AML-193 (cell line): ENCODE results near the gene CBX4.

Experiments
- DNase-seq, 2 experiments: peaks; one replicate each; lab custom pipeline; 2025; lab: John Stamatoyannopoulos, UW

Gene CBX4

GRCh38 chr17:79785900-79786810 is 53.1 kb downstream of the CBX4 start:
- no peak for DNase-seq

DNA sequence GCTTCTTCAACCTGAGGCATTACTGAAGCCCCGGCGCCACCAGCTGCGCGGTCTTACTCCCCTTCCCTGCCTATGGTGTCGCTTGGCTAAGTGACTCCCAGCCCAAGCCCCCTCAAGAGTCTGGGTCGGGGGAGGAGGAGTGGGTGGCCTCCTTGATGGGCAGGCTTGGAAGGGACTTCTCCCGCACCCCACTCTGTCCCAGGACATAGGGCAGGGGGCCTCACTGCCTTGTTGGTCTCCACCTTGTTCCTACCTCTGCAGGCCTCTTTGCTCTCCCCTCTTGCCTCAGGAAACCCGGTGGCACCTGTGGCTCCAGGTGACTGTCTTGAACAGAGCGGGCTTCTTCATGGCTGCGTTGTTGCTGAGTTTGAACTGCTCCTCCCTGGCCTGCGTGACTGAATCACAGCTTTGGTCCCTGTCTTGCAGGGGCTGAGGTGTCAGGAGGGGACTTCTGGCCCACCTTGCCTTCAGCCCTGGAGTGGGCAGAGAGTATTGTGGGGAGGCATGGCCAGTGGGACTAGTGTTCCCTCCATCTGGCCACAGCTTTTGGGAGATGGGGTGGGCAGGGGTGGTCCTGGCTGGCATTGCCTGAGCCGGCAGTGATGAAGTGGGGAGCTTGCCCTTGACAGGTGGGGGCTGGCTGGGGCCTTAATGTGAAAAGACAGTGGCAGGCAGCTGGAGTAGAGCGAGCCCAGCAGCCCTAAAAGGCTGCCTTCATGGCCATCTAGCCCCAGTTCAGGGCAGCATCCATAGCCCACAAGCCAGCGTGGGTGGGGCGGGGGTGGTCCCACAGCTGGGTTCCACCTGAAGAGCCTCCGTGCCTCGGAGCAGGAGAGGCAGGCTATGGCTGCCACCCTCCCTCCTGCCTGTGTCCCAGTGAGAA is 54.0 kb downstream of the CBX4 start:
- DNase-seq: no peak

DNA sequence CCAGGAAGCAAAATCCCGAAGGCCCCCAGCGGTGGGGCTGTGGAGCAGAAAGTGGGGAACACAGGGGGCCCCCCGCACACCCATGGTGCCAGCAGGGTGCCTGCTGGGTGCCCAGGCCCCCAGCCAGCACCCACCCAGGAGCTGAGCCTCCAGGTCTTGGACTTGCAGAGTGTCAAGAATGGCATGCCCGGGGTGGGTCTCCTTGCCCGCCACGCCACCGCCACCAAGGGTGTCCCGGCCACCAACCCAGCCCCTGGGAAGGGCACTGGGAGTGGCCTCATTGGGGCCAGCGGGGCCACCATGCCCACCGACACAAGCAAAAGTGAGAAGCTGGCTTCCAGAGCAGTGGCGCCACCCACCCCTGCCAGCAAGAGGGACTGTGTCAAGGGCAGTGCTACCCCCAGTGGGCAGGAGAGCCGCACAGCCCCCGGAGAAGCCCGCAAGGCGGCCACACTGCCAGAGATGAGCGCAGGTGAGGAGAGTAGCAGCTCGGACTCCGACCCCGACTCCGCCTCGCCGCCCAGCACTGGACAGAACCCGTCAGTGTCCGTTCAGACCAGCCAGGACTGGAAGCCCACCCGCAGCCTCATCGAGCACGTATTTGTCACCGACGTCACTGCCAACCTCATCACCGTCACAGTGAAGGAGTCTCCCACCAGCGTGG is 54.8 kb downstream of the CBX4 start:
- DNase-seq: no peak

GRCh38 chr17:79783891-79784290 is 55.3 kb downstream of the CBX4 start:
- DNase-seq: no peak
